HG03108 (cell line): ENCODE data around the gene KCTD1.

Source experiments
- ATAC-seq: cut with Tn5 transposase; IDR thresholded peaks from one replicate; pipeline ENCODE4 v1.9.1; 2021; ENCODE audit warnings: moderate library complexity; ENCODE audit not compliant: unreplicated experiment

KCTD1 gene

GRCh38 chr18:26432651-26433424, 115.5 kb downstream of the KCTD1 start:
- no peak for ATAC-seq

GRCh38 chr18:26429535-26430226, 118.7 kb downstream of the KCTD1 start:
- no peak for ATAC-seq

GRCh38 chr18:26425148-26425531, 123.2 kb downstream of the KCTD1 start:
- ATAC-seq = no peak

GRCh38 chr18:26424428-26425147, 123.8 kb downstream of the KCTD1 start:
- no peak for ATAC-seq

GRCh38 chr18:26422472-26423162, 125.7 kb downstream of the KCTD1 start:
- ATAC-seq = peak; percentile 82

- no peak for ATAC-seq
Observed at GRCh38 chr18:26421931-26422330, 126.4 kb downstream of the KCTD1 start.

- no peak for ATAC-seq
Observed at GRCh38 chr18:26421503-26421902, 126.8 kb downstream of the KCTD1 start.

- no peak for ATAC-seq
Observed at GRCh38 chr18:26419746-26420145, 128.6 kb downstream of the KCTD1 start.

- no peak for ATAC-seq
Observed at GRCh38 chr18:26418225-26418624, 130.1 kb downstream of the KCTD1 start.

- ATAC-seq = no peak
Observed at GRCh38 chr18:26417190-26417589, 131.2 kb downstream of the KCTD1 start.

- ATAC-seq = no peak
Observed at GRCh38 chr18:26416652-26417150, 131.7 kb downstream of the KCTD1 start.

- no peak for ATAC-seq
Observed at GRCh38 chr18:26415631-26416030, 132.7 kb downstream of the KCTD1 start.

GRCh38 chr18:26414901-26415440, 133.4 kb downstream of the KCTD1 start:
- no peak for ATAC-seq

GRCh38 chr18:26409091-26409490, 139.3 kb downstream of the KCTD1 start:
- no peak for ATAC-seq

GRCh38 chr18:26407736-26408601, 140.4 kb downstream of the KCTD1 start:
- ATAC-seq = no peak

GRCh38 chr18:26406854-26407517, 141.4 kb downstream of the KCTD1 start:
- ATAC-seq = no peak

GRCh38 chr18:26406324-26406723, 142.0 kb downstream of the KCTD1 start:
- no peak for ATAC-seq

- peak; percentile 90 for ATAC-seq
Observed at GRCh38 chr18:26405190-26405801, 143.1 kb downstream of the KCTD1 start.
